ENCODE data around the gene ARHGEF4.

The ARHGEF4 gene

GRCh38 chr2:131033786-131034121, 197.0 kb downstream of the ARHGEF4 start:
- in situ Hi-C loops (cut with HindIII; ENCODE audit: low sequenced_read_pairs), result no loop called here

DNA sequence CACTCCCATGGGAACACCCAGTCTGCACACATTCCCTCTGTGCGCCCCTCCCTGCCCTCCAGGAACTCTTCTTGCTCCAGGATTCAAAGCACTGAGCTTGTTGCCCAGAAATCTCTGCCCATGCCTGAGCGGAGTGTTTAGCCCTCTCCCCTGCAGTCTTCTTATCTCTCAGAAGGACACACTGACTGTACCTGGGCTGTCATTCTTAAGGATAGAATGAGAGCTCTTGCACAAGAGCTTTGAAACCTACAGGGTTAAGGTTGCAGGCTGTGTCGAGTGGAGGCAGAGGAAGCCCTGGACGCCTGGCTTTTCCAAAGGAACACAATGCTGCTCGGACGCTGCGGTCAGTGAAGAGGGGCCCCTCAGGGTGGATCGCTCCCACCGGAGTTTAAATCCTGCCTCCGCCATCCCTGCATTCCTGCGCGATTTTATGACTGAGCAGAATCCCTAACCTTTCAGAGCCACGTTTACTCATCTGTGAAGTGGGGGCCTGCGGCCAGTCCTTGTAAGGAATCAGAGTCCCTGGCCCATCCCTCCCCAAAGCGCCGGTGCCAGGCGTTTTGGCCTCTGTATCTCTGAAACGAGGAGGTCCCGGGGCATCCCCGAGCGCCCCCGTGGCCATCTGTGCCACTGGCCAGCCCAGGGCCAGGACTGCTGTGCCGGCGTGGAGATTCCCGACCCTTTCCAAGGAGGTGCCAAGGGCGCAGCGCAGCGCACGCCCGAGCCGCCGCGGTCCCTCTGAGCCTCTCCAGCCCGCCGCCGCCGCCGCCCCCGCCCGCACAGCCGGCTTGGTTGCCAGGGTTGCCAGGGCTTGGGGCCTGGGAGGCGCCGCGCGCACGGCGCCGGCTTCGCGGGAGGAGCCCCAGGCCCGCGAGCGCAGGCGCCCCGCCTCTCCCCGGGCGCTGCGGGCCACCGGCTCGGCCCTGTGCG, 197.7 kb downstream of the ARHGEF4 start:
- in situ Hi-C loops (cut with HindIII; ENCODE audit: low sequenced_read_pairs), result no loop called here

DNA sequence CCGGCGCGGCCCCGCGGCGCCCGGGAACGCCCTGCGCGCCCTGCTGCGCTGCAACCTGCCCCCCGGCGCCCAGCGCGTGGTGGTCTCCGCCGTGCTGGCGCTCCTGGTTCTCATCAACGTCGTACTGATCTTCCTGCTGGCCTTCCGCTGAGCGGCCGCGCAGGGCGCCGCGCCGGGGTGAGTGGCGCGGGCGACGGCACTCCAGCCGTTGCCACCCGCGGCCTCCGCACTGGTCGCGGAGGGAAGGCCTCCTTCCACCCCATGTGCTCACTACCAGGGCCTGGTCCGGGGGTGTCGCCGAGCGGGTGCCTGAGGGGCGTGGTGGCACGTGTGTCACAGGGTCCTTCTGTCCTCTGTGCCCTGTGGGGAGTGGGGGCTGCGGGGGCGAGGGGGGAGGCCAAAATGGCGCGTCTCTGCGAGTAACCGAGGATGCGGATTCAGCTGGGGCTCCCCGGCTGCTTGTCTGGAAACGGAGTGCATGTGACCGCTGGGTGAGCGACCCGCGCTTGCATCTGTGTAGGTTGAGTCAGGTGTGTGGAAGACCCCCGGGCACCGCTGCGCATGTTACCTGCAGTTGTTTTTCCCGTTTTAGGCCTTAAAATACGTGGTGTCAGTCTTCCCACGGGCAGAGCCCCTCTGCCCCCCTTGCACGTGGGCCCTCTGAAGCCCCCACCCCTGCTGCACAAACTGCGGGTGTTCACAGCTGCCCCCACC, 198.6 kb downstream of the ARHGEF4 start:
- in situ Hi-C loops (cut with HindIII; ENCODE audit: low sequenced_read_pairs), result no loop called here

GRCh38 chr2:131035826-131036231, 199.1 kb downstream of the ARHGEF4 start:
- in situ Hi-C loops (cut with HindIII; ENCODE audit: low sequenced_read_pairs), result no loop called here

GRCh38 chr2:131036269-131036668, 199.6 kb downstream of the ARHGEF4 start:
- in situ Hi-C loops (cut with HindIII; ENCODE audit: low sequenced_read_pairs), result no loop called here

- in situ Hi-C loops (cut with HindIII; ENCODE audit: low sequenced_read_pairs), result no loop called here
Measured at GRCh38 chr2:131036696-131037397, 200.1 kb downstream of the ARHGEF4 start.

GRCh38 chr2:131037398-131038257, 200.9 kb downstream of the ARHGEF4 start:
- in situ Hi-C loops (cut with HindIII; ENCODE audit: low sequenced_read_pairs), result no loop called here

GRCh38 chr2:131038258-131039100, 201.8 kb downstream of the ARHGEF4 start:
- in situ Hi-C loops (cut with HindIII; ENCODE audit: low sequenced_read_pairs), result no loop called here

DNA sequence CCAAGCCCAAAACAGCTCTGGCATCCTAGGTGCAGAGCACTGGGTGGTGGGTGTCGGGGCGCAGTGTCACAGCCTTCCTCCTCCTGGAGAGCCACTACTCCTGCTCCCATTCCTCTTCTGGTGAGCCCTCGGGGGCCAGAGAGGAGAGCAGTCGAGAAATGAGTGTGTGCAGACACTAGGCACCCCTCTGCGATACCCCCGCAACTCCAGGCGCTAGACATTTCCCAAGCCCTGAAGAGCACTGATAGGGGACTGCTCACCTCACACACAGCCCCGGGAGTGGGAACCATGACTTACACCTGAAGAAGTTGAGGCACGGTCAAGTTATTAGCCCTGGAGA, 202.4 kb downstream of the ARHGEF4 start:
- in situ Hi-C loops (cut with HindIII; ENCODE audit: low sequenced_read_pairs), result no loop called here

GRCh38 chr2:131039535-131039907, 202.8 kb downstream of the ARHGEF4 start:
- in situ Hi-C loops (cut with HindIII; ENCODE audit: low sequenced_read_pairs), result no loop called here

GRCh38 chr2:131039908-131040660, 203.4 kb downstream of the ARHGEF4 start:
- in situ Hi-C loops (cut with HindIII; ENCODE audit: low sequenced_read_pairs), result no loop called here

- in situ Hi-C loops (cut with HindIII; ENCODE audit: low sequenced_read_pairs), result no loop called here
Measured at GRCh38 chr2:131040661-131041401, 204.1 kb downstream of the ARHGEF4 start.

DNA sequence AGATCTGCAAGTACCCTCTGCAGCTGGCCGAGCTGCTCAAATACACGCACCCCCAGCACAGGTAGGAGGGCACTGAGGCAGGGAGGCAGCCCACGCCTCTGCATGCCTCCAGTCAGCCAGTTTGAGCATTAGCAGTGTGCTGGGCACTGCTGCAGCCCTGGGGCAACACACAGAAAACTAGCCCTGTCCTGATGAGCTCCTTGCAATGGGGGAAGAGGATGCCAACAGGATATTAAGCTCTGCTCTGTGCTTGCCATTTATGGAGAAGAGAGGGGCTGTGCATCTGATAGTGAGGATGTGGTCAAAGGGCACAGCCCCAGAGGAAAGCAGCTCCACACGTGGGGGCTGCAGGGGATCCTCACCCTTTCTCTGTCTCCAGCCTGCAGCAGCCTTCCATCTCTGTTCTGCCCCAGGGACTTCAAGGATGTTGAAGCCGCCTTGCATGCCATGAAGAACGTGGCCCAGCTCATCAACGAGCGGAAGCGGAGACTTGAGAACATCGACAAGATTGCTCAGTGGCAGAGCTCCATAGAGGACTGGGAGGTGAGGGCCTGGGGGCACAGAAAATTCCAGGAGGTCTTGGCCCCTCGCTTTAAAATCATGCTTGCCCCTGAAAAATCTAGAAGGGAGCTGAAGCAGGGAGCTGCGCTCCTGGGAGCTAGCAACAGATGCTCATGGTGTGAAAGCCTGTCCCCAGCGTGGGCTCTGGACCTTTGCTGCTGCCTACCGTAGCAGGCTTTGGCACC, 204.9 kb downstream of the ARHGEF4 start:
- in situ Hi-C loops (cut with HindIII; ENCODE audit: low sequenced_read_pairs), result no loop called here

GRCh38 chr2:131042148-131042775, 205.5 kb downstream of the ARHGEF4 start:
- in situ Hi-C loops (cut with HindIII; ENCODE audit: low sequenced_read_pairs), result no loop called here

GRCh38 chr2:131043199-131044074, 206.7 kb downstream of the ARHGEF4 start:
- in situ Hi-C loops (cut with HindIII; ENCODE audit: low sequenced_read_pairs), result no loop called here

DNA sequence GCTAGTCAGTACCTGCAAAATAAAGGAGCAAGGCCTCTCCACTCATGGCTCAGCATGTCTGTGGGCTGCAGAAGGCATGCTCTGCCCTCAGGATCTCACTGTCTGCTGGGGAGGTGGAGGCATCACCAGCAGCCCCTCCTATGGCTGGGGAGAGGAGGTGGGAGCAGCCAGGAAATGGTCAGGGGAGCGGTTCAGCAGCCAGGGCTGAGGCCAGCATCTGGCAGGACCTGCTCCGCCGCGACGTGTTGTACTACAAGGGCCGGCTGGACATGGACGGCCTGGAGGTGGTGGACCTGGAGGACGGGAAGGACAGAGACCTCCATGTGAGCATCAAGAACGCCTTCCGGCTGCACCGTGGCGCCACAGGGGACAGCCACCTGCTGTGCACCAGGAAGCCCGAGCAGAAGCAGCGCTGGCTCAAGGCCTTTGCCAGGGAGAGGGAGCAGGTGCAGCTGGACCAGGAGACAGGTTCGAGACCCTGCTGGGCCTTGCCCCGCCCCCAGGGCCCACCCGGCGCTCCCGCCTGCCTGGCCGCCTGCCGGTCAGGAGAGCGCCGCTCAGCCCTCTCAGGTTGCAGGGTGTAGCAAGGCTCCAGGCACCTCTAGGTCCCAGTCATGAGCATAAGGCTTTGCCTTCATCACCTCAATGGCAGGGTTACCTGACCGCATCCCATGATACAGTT, 207.5 kb downstream of the ARHGEF4 start:
- in situ Hi-C loops (cut with HindIII; ENCODE audit: low sequenced_read_pairs), result no loop called here
